Measurements from ENCODE around the gene OSBPL3. TPM values are rescaled to one million over a fixed set of nuclear protein-coding genes. Genes with fewer than 3 reads are reported as not detected.

Gene OSBPL3
- total and polyA plus RNA-seq, 7 donors: 0.60 to 6.3 (median 1.8) TPM

- TF ChIP-seq POLR2AphosphoS5 (IDR thresholded peaks at IDR 0.05) (no peak), CTCF (IDR thresholded peaks at IDR 0.05) (no peak), EP300 (IDR thresholded peaks at IDR 0.05) (no peak), POLR2A (IDR thresholded peaks at IDR 0.05) (no peak)
- H3K9me3 ChIP-seq: no peaks in the 10 kb centered on the region
- intact Hi-C loops (cut with DNase I): no loop called here
- H3K27ac ChIP-seq: no peak overlapping the region
- H3K4me3 ChIP-seq: no peak overlapping the region
- DNase-seq: no peak
- no peaks in the 10 kb centered on the region for H3K36me3 ChIP-seq
- H3K4me1 ChIP-seq: no peaks in the 10 kb centered on the region
- no peaks in the 10 kb centered on the region for H3K27me3 ChIP-seq
Observed at GRCh38 chr7:24871770-24872169, 108.2 kb downstream of the OSBPL3 start.

- Histone ChIP-seq H3K4me1 (no peaks in the 10 kb centered on the region), H3K27me3 (no peaks in the 10 kb centered on the region), H3K36me3 (no peaks in the 10 kb centered on the region), H3K27ac (no peak overlapping the region), H3K9me3 (no peaks in the 10 kb centered on the region), H3K4me3 (no peak overlapping the region)
- no peak for DNase-seq
- no peak for TF ChIP-seq POLR2A (IDR thresholded peaks at IDR 0.05)
- TF ChIP-seq POLR2AphosphoS5 (IDR thresholded peaks at IDR 0.05): no peak
- TF ChIP-seq CTCF (IDR thresholded peaks at IDR 0.05): no peak
- TF ChIP-seq EP300 (IDR thresholded peaks at IDR 0.05): no peak
- 88 to 91% methylated on average over 6 of the region's 6 CpGs for WGBS, 2 donors
- intact Hi-C loops (cut with DNase I): no loop called here
Observed at GRCh38 chr7:24870766-24871165, 109.2 kb downstream of the OSBPL3 start.

- 82 to 91% methylated on average over 2 of the region's 2 CpGs for WGBS, 2 donors
- TF ChIP-seq CTCF (IDR thresholded peaks at IDR 0.05) (no peak), POLR2AphosphoS5 (IDR thresholded peaks at IDR 0.05) (no peak), POLR2A (IDR thresholded peaks at IDR 0.05) (no peak), EP300 (IDR thresholded peaks at IDR 0.05) (no peak)
Observed at GRCh38 chr7:24869572-24869971, 110.4 kb downstream of the OSBPL3 start.

GRCh38 chr7:24868741-24869140 lies 111.2 kb downstream of the OSBPL3 start:
- no peak overlapping the region for H3K27ac ChIP-seq
- H3K9me3 ChIP-seq: no peaks in the 10 kb centered on the region
- TF ChIP-seq EP300 (IDR thresholded peaks at IDR 0.05) (no peak), POLR2AphosphoS5 (IDR thresholded peaks at IDR 0.05) (no peak), CTCF (IDR thresholded peaks at IDR 0.05) (no peak)
- no peaks in the 10 kb centered on the region for H3K36me3 ChIP-seq
- no peaks in the 10 kb centered on the region for H3K27me3 ChIP-seq
- WGBS, 2 donors: 54 to 88% methylated on average over 4 of the region's 4 CpGs
- H3K4me3 ChIP-seq: no peak overlapping the region
- intact Hi-C loops (cut with DNase I): no loop called here
- no peak for DNase-seq
- no peaks in the 10 kb centered on the region for H3K4me1 ChIP-seq

More at GRCh38 chr7:24869572-24869971, 110.4 kb downstream of the OSBPL3 start:
- no peak overlapping the region for H3K4me3 ChIP-seq
- H3K4me1 ChIP-seq: no peaks in the 10 kb centered on the region
- H3K27ac ChIP-seq: no peak overlapping the region
- intact Hi-C loops (cut with DNase I): no loop called here
- no peaks in the 10 kb centered on the region for H3K27me3 ChIP-seq
- DNase-seq: no peak
- H3K9me3 ChIP-seq: no peaks in the 10 kb centered on the region
- no peaks in the 10 kb centered on the region for H3K36me3 ChIP-seq

GRCh38 chr7:24866004-24866615 lies 113.9 kb downstream of the OSBPL3 start:
- no peaks in the 10 kb centered on the region for H3K36me3 ChIP-seq
- H3K27me3 ChIP-seq: no peaks in the 10 kb centered on the region

More at GRCh38 chr7:24866004-24866615, 113.9 kb downstream of the OSBPL3 start:
- no peak for DNase-seq
- no peak for TF ChIP-seq POLR2A (IDR thresholded peaks at IDR 0.05)
- TF ChIP-seq POLR2AphosphoS5 (IDR thresholded peaks at IDR 0.05): no peak
- no peak for TF ChIP-seq EP300 (IDR thresholded peaks at IDR 0.05)
- TF ChIP-seq CTCF (IDR thresholded peaks at IDR 0.05): no peak
- 91 to 93% methylated on average over 12 of the region's 12 CpGs for WGBS, 2 donors
- H3K4me1 ChIP-seq: no peaks in the 10 kb centered on the region
- H3K9me3 ChIP-seq: no peaks in the 10 kb centered on the region
- H3K27ac ChIP-seq: no peak overlapping the region
- intact Hi-C loops (cut with DNase I): no loop called here
- no peak overlapping the region for H3K4me3 ChIP-seq

Measured in sigmoid colon (tissue), 7 donors.